HG03378 (cell line): ENCODE data around the gene C9.
"Not testable (repeated sequence)": the region's sequence is repeated elsewhere in the genome, so short reads cannot be mapped to it uniquely, and the experiment has no call there.

Experiments
- ATAC-seq: cut with Tn5 transposase; IDR thresholded peaks from one replicate; pipeline ENCODE4 v1.9.1; 2021; ENCODE audit warnings: mild to moderate bottlenecking, moderate library complexity; ENCODE audit not compliant: unreplicated experiment

C9 gene

GRCh38 chr5:39373791-39374190 lies 9.5 kb upstream of the C9 start:
- no peak for ATAC-seq

GRCh38 chr5:39371367-39371635 lies 7.0 kb upstream of the C9 start:
- ATAC-seq, result no peak

- no peak for ATAC-seq
These were observed 6.5 kb upstream of the C9 start for GRCh38 chr5:39370555-39371366.

- no peak for ATAC-seq
These were observed 5.0 kb upstream of the C9 start for GRCh38 chr5:39369123-39369815.

GRCh38 chr5:39368116-39368515 lies 3.8 kb upstream of the C9 start:
- no peak for ATAC-seq

- no peak for ATAC-seq
These were observed 3.4 kb upstream of the C9 start for GRCh38 chr5:39367711-39368110.

- no peak for ATAC-seq
These were observed 1.1 kb downstream of the C9 start for GRCh38 chr5:39363217-39363616.

GRCh38 chr5:39362646-39363045 lies 1.6 kb downstream of the C9 start:
- no peak for ATAC-seq

GRCh38 chr5:39361306-39361705 lies 3.0 kb downstream of the C9 start:
- ATAC-seq, result no peak

- ATAC-seq, result no peak
These were observed 3.7 kb downstream of the C9 start for GRCh38 chr5:39360471-39361111.

GRCh38 chr5:39356263-39356662 lies 8.0 kb downstream of the C9 start:
- no peak for ATAC-seq

- no peak for ATAC-seq
These were observed 9.0 kb downstream of the C9 start for GRCh38 chr5:39355324-39355723.

GRCh38 chr5:39353717-39354399 lies 10.4 kb downstream of the C9 start:
- no peak for ATAC-seq

- ATAC-seq, result no peak
These were observed 11.3 kb downstream of the C9 start for GRCh38 chr5:39352951-39353350.

GRCh38 chr5:39352170-39352569 lies 12.1 kb downstream of the C9 start:
- ATAC-seq, result no peak

- ATAC-seq, result no peak
These were observed 14.8 kb downstream of the C9 start for GRCh38 chr5:39349484-39349883.

GRCh38 chr5:39342460-39342859 lies 21.8 kb downstream of the C9 start:
- ATAC-seq, result no peak

- no peak for ATAC-seq
These were observed 22.4 kb downstream of the C9 start for GRCh38 chr5:39341896-39342295.

GRCh38 chr5:39340506-39340905 lies 23.8 kb downstream of the C9 start:
- ATAC-seq, result no peak

GRCh38 chr5:39337252-39337915 lies 26.9 kb downstream of the C9 start:
- no peak for ATAC-seq

GRCh38 chr5:39334296-39334695 lies 30.0 kb downstream of the C9 start:
- ATAC-seq, result not testable (repeated sequence)
